Measurements from ENCODE around the gene EDC4.
"Not testable (repeated sequence)": the region's sequence is repeated elsewhere in the genome, so short reads cannot be mapped to it uniquely, and the experiment has no call there.

Gene EDC4

DNA sequence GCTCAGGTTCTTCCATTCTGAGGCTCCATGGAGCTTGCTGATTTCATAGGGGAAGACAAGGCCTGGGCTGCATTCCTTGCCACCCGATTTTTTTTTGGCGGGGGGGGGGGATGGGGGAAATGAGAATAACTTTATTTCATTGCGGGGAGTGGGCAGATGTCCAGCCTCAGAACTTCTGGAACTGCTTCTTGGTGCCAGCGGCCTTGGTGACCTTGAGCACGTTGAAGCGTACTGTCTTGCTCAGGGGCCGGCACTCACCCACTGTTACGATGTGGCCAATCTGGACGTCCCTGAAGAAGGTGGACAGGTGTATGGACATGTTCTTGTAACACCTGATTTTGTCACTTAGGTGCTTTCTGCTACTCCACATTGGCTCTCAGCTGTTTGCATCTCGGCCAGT, 17.1 kb upstream of the EDC4 start:
- no peak for DNase-seq

DNA sequence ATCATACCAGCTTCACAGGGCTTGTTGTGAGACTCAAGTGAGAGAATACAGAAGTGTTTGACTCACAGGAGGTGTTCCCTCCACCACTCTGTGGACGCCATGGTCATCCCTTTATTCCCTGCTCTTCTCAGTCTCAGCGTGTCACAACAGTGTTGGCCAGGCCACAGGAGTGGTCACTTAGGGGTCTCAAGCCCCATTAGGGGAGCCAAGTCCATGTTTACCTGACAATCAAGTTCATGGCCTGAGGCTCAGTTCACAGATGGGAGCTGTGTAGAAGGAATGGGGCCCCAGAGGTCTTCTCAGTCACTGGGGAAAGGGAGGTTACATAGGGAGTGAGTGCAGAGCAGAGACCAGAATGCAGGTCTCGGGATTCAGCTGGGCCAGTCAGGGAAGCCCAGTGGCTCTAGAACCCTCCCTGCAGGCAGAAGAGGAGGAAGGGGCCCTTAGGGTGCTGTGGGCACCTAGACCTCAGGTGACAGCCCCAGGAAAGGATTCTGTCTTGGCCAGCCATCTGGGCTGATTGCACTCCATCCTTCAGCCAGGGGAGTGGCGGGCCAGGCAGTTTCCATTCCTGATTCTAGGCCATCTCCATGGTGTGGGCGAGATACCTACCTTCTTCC, 15.8 kb upstream of the EDC4 start:
- DNase-seq: no peak

DNA sequence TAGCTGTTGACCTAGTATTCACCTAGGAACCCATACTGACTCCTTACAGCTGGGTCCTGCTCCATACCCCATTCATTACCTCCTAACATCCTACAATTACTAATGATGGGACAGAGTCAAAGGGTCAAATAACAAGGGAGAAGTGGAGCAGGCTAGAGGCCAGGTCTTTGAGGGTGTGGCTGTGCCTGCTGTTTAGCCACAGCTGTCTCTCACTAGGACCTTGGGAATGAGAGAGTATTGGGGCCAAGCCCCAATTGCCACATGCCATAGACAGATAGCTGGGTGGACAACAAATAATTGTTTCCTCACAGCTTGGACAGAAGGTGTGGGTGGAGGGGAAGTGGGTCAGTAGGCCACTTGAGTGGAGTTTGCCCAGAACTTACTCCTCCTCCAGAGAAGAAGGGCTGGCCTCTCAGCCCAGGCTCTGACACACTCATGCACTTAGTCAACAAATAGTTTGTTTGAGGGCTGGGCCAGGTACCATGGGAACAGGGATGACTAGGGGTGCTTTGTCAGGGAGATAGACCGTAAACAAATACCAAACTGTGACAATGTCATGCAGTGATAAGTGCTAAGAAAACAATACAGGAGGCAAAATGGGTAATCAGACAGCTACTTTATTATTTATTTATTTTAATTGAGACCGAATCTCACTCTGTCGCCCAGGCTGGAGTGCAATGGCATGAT, 15.2 kb upstream of the EDC4 start:
- peak; percentile 80 for DNase-seq

DNA sequence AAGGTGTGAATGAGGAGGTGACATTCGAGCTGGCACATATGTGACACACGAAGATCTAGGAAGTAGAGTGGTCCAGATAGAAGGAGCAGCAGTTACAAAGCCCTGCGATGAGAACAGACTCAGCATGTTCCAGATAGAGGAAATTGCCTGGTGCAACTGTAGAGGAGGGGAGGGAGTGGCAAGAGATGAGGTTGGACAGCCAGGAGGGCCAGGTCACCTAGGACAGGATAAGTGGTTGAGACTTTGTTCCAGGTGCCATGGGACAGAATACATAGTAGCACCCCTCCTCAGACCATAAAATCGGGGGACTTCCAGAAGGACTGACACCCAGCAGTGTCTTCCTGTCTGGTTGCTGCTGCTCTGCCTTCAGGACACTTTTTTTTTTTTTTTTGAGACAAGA, 14.4 kb upstream of the EDC4 start:
- no peak for DNase-seq

DNA sequence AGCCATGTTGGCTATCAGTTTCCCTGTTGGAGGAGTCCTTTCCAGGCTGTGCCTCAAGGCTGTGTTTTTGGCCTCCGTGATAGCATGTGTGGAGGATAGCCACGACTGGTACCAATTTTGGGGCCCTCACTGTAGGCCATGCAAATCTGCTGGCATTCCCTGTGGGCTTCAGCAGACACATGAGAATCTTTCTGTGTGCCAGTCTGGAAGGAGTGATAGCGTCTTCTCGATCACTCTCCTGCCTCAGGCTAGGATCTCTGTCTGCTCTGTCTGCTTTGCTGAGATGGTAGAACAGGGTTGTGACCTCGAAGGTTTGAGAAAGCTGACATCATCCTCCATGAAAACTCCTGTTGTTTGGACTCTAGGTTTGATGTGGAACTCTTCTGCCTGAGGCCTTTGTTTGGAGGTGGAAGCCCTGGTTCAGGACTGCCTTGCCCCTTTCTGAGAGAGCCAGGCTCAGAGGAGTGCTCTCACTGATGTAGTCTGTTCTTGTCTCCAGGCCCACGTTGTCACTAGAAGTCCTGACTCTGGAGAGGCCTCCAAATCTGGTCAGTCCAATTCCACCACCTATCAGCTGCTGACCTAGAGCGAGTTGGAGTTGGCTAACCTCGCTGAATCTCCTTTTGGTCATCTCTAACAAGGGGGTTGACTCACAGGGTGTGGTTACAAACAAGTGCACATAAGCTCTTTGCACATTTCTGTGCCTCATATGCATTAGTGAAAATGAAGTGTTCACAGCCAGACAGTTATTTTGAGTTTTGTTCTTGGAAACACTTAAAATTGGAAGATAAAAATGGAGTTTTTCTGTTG, 12.1 kb upstream of the EDC4 start:
- no peak for DNase-seq

DNA sequence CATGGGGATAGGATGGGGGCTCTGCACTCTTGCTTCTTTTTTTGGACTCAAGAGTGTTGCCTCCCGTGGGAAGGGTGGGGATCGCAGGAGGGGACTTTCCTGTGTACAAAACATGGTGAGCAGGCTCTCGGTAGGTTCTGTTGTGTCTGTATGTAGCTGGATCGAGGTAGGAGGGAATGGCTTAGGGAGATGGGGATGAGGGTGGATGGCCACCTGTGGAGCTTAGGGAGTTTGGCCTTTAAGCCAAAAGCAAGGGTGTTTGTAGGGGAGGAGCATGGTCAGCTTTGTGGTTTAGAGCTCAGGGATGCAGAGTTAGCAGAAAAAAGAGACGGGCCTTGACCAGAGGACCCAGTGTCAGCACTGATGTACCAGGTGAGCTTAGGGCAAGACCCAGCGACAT, 11.0 kb upstream of the EDC4 start:
- DNase-seq: no peak

DNA sequence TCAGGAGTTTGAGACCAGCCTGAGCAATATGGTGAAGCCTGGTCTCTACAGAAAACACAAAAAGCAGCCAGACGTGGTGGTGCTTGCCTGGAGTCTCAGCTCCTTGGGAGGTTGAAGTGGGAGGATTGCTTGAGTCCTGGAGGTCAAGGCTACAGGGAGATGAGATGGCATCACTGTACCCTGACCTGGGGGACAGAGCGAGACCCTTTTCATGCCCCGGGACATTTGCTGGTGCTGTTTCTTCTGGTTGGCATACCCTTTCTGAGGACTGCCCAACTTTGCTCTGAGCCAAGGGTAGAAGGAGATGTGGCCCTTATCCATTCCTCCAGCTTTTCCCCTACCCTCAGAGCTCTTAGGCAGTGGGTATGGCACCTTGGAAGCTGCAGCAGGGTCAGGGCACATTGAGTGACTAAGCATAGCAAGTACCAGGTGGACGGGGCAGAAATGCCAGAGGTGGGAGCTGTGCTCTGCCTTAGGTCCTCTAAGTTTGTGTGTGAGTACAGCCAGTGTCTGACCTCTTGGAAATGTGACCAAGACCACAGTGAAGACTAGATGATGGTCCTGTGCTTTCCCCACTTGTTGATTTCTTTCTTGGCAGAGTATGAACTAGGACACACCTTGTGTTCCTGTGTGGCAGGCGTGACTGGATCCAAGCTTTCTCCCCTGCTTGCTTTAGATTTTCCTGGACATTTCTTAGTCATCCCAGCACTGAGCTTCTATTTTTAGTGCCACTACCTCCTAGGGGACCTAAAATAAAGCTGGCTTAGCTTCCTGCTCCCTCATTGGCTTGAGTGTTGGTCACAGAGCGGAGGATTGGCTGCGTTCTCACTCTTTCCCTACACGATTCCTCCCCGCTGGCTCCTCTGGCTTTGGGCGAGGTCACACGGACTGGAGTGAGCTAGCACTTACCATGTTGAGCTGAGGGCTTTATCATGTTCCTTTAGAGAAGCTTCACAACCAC, 9.9 kb upstream of the EDC4 start:
- no peak for DNase-seq

DNA sequence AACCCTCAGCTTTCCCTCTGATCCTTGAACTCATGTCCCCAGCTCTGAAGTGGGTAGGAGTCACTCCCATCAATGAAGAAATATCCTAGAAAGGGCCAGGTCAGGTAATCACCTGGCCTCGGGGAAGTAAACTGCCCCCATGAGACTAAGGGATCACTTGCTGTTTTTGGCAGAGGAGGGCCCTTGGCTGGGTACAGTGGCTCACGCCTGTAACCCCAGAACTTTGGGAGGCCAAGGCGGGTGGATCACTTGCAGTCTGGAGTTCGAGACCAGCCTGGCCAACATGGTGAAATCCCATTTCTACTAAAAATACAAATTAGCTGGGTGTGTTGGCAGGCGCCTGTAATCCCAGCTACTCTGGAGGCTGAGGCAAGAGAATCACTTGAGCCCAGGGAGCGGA, 8.8 kb upstream of the EDC4 start:
- not testable (repeated sequence) for DNase-seq

DNA sequence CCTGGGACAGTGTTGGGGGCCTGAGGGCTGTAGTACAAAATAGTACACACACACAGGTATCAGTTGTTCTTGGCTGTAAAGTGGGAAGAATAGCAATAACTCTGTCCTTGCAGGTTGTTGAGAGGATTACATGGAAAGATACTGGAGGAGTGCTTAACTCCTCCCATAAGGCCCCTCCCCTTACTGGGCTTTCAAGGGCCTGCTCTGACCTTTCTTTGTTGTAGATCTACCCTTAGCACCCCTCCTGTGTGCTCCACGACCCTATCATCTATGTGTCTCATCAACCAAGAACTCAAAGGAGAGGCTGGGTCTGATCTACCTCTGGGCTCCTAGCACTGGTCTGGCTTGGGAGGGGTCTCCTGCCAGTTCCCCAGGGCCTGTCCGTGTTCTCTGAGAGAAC, 8.3 kb upstream of the EDC4 start:
- no peak for DNase-seq

DNA sequence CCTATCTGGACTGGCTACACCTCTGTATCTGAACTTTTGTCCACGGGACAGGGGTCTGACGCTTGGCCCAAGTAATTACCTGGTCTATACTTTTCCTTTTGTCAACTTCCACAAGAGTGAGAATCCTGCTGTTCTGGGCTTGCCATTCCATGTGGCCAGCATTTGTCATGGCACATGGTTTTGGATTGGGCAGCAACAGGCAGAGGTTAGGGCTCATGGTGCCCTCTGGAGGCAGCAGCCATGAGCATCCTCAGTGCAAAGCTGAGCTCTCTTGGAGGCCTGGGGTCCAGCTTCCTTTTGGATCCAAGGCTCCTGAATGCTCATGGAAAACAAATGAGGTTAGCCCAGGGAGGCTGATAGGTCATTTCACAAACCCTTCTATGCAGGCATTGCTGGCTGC, 7.5 kb upstream of the EDC4 start:
- DNase-seq: no peak

DNA sequence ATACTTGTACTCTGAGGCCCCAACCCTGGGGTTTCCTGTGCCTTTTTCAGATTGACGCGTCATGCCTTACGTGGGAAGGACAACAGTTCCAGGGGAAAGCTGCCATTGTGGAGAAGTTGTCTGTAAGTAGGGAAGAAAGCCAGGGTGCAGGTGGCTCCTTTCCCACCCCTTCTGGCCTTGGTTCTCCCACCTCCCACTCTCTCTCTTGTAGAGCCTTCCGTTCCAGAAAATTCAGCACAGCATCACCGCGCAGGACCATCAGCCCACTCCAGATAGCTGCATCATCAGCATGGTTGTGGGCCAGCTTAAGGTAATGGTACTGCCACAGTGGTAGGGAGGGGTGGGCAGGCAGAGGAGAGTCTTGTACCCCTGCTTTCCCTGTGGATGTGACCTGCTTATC, 4.6 kb upstream of the EDC4 start:
- no peak for DNase-seq

DNA sequence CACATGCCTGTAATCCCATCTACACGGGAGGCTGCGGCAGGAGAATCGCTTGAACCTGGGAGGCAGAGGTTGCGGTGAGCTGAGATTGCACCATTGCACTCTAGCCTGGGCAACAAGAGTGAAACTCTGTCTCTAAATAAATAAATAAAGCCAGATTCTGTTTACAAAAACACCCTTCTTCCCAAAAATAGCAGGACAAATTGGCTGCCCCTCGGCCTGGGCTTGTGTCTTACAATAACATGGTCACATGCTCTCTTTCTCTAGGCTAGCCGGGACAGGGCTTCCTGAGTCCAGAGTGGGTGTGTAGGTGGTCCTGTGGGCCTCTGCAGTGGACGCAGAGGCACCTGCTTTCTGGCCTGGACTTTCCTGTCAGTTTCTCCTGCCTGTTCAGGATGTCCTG, 3.2 kb upstream of the EDC4 start:
- DNase-seq: no peak

DNA sequence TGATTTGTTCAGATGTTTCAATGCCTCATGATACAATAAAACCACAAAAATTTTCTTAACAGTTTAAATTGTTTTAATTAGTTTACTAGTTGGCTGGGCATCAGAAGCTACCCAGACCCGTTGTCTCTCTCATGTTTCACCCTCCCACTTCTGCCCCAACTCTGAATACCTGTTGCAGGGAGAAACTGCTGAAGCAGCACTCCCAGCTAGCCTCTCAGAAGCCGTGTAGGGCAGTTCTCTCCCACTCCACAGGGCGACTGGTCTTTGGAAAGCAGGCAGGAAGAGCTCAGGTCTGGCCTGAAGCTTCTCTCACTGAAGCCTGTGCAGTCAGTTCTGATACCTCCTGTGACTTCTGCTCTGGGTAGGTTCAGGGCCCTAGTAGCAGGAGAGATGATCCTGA, 1.6 kb upstream of the EDC4 start:
- DNase-seq: no peak

DNA sequence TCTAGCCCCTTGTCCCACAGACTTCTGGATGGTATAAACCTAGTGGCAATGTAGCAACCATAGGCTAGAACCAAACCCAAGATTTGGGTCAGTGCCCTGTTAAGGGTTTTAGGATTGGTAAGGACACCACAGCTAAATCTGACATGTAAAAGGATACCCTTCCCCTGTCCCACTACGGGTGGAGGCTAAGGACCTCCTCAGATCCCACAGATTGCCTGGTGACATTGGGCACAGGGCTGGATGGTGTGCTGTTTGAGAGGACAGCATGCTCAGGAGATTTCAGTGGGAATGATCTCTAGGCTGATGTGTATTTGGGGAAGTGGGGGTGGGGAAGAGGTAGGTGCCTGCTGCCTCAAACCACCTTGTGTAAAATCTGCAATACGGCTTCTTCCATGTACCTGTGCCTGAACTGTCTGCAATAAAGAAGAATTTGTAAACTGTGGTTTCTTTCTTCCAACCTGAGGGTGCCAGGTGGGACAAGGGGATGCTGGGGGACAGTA, 671 bp upstream of the EDC4 start:
- no peak for DNase-seq

DNA sequence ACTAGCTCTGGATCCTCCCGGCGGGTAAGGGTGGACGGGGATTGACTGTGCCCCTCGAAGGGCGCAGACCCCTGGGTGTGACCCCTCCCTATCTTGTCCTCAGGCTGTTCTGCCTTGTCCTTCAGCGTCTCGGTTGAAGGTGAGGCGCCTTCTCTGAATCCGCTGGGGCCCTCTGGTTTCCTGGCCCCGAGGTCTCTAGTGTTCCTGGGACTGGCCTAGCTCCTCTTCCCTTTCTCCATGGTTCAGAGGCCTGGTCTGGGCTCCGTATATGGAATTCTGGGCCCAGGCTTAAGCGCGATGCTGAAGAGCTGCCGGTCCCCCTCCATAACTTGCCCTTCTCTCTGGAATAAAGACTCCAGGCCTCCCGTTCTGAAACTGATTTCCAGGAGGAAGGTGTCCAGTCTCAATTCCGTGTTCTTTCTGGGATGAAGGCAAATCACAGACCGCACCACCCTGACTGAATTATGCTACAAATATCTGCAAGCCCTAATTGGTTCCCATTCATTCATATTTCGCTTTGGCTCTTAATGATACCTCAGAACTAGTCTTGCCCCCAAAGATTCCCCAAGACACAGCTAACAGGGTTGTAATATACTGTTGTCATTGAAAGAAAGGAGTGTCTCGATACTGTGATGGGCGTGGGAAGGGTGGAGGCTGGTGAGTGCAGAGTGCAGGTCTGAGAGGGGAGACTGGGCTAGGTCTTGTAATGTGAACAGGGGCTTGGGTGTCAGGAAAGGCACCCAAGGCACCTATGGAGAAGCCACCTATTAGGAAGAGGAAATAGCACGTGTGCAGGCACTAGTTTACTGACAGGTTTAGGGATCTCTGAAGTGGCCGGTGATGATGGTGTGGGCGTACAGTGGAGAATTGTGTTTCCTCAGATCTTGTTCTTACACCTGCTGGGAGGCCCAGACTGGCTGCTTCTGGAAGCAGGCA, 851 bp downstream of the EDC4 start:
- no peak for DNase-seq

DNA sequence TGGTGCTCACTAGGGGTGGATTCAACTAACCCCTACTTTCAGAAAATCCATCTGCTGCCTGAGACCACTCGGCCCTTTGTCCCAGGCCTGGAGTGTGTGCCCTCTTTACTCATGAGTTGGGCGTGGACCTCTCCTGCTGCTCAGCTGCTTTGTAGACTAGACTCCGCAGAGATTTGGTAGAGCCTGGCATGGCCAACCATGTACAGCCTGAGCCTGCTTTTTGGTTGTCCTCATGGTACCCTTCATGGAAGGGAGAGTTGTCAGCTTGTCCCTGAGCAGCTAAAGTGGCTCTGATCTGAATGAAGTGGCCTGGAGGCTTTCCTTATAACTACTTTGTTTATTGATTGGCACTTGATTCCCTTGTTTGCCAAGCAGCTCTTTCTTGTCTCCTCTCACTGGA, 1.5 kb downstream of the EDC4 start:
- DNase-seq: no peak

DNA sequence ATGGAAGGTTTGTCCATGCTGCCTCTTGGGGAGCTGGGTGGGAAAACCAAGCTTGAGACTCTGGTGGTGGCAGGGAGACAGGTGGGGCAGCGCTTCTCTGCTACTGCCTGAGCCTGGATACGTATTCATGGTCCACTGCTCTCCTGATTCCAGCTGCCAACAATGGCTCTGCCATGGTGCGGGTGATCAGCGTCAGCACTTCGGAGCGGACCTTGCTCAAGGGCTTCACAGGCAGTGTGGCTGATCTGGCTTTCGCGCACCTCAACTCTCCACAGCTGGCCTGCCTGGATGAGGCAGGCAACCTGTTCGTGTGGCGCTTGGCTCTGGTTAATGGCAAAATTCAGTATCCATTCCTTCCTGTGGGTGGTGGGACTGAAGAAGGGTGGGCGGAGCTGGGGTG, 4.2 kb downstream of the EDC4 start:
- no peak for DNase-seq

DNA sequence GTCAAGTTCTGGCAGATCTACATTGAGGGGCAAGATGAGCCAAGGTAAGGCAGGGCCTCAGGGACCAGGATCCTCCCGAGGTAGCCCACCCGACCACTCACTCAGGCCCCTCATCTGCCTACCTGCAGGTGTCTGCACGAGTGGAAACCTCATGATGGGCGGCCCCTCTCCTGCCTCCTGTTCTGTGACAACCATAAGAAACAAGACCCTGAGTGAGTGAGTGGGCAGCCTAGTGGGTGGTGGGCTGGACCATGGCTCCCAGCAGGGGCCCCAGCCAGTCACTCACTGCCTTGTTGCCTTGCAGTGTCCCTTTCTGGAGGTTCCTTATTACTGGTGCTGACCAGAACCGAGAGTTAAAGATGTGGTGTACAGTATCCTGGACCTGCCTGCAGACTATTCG, 5.4 kb downstream of the EDC4 start:
- DNase-seq: no peak

DNA sequence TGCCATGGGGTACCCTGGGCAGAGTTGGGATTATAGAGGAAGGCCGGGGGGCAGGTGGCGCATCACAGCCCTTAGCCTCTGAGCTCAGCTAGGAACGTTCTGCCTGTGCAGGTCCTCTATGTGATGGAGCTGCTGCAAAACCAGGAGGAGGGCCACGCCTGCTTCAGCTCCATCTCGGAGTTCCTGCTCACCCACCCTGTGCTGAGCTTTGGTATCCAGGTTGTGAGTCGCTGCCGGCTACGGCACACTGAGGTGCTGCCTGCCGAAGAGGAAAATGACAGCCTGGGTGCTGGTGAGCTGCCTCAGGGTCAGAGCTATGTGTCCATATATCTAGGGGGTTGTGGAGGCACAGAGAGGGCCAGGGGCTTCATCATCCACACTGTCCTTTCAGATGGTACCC, 6.0 kb downstream of the EDC4 start:
- no peak for DNase-seq

DNA sequence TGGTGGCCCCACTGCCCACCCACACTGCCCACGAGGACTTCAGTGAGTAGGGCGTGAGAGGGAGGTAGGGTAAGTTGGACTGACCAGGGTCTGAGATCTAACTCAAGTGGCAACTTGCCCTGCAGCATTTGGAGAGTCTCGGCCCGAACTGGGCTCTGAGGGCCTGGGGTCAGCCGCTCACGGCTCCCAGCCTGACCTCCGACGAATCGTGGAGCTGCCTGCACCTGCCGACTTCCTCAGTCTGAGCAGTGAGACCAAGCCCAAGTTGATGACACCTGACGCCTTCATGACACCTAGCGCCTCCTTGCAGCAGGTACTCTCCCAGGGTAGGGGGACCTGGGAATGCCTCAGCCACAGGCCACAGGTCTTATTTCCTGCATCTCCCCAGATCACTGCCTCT, 6.6 kb downstream of the EDC4 start:
- DNase-seq: no peak

DNA sequence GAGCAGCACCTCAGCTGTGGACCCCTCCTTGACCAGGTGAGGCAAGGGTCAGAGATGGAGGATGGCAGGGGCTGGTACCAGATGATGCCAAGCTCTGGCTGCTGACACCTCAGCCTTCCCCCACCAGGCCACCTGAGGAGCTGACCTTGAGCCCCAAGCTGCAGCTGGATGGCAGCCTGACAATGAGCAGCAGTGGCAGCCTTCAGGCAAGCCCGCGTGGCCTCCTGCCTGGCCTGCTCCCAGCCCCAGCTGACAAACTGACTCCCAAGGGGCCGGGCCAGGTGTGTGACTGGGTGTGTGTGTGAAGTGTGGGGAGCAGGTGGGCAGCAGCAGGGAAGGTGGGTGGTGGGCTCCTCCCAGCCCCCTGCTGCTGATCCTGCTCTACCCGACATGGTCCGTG, 7.1 kb downstream of the EDC4 start:
- no peak for DNase-seq

DNA sequence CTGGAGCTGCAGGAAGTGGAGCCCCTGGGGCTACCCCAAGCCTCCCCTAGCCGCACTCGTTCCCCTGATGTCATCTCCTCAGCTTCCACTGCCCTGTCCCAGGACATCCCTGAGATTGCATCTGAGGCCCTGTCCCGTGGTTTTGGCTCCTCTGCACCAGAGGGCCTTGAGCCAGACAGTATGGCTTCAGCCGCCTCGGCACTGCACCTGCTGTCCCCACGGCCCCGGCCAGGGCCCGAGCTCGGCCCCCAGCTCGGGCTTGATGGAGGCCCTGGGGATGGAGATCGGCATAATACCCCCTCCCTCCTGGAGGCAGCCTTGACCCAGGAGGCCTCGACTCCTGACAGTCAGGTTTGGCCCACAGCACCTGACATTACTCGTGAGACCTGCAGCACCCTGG, 7.7 kb downstream of the EDC4 start:
- no peak for DNase-seq

Data from activated effector memory CD4-positive, alpha-beta T cell treated with anti-CD3 and anti-CD28 coated beads, Interleukin-2, amount 50 U/mL, for 16 hours (primary cell).